GM03348 (cell line): Measurements from ENCODE around the gene ANAPC5.
"Not testable (repeated sequence)": the region's sequence is repeated elsewhere in the genome, so short reads cannot be mapped to it uniquely, and the experiment has no call there.

Experiments used
- DNase-seq: peaks from one replicate; pipeline ENCODE4 v3.0.0; 2012; ENCODE audit warnings: low spot score

ANAPC5 gene, protein sequence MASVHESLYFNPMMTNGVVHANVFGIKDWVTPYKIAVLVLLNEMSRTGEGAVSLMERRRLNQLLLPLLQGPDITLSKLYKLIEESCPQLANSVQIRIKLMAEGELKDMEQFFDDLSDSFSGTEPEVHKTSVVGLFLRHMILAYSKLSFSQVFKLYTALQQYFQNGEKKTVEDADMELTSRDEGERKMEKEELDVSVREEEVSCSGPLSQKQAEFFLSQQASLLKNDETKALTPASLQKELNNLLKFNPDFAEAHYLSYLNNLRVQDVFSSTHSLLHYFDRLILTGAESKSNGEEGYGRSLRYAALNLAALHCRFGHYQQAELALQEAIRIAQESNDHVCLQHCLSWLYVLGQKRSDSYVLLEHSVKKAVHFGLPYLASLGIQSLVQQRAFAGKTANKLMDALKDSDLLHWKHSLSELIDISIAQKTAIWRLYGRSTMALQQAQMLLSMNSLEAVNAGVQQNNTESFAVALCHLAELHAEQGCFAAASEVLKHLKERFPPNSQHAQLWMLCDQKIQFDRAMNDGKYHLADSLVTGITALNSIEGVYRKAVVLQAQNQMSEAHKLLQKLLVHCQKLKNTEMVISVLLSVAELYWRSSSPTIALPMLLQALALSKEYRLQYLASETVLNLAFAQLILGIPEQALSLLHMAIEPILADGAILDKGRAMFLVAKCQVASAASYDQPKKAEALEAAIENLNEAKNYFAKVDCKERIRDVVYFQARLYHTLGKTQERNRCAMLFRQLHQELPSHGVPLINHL

DNA sequence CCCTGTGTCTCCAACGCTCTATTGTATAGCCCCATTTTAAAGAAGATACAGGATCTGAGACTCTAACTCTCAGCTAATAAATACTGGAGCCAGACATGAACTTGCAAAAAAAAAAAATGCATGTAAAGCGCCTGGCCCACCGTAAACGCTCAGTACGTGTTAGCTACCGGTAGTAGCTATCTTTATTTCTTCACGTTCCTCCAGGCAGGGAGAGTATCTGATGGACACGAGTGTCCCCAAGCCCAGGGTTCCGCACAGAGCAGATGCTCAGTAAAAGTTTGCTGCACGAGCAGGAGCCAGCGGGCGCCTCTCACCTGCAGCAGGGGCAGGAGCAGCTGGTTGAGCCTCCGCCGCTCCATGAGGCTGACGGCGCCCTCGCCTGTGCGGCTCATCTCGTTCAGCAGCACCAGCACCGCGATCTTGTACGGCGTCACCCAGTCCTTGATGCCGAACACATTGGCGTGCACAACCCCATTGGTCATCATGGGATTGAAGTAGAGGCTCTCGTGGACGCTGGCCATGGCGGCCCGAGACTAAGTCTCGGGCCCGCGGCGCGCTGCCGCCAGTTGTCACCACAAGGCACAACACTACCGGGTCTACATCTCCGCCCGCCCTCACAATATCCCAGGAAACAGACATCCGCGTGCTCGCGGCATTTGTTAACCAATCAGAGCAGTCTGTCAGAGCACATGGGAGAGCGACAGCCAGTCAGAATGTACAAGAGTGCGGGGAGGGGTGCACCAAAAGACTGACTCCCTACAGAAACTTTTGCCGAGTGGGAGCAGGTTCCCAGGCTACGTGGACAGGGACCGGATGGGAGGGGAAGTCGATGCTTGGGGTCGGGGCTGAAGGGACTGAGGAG, at the start of gene ANAPC5:
TSS of gene ANAPC5 (minus strand) at position 592 of the 862 bp plus-strand sequence. CDS start at position 521, 71 bp downstream.
- DNase-seq, result peak; percentile 98

DNA sequence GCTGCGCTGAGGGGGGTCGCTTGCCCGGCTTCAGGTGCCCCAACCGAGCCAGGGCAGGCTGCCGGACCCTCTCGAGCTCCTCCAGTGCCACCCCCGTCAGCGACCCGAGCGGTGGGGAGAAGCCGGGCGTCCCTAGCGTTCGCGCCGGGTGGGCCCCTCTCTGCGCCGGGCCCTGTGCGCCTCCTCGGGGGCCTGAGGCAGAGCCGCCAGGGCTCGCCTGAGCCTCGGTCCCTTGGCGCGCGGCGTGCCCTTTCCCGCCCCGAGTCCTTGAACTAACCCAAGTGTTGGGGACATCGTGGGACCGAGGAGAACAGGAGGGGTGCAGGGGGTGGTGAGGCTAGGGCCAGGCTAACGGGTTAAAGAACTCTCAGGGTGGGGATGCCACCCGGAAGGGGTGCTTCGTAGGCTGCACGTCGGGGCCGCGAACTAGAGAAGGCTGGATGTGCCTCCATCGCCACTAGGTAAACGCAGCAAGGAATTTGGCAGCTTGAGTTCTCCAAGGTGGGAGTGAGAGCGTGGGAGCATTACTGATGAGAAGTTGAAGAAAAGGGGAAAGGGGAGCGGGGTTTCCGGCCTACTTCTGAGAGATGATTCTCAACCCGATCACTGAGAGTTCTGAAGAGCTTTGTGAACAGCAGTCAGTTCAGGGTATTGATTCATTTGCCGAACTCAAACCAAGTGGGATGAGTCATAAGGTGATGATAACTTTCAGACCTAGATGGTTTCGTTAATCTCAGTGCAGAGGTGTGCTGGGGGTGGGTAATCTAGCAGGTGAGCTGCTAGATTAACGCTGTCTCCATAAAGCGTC, 48.3 kb upstream of the ANAPC5 start:
- DNase-seq, result peak; percentile 55

DNA sequence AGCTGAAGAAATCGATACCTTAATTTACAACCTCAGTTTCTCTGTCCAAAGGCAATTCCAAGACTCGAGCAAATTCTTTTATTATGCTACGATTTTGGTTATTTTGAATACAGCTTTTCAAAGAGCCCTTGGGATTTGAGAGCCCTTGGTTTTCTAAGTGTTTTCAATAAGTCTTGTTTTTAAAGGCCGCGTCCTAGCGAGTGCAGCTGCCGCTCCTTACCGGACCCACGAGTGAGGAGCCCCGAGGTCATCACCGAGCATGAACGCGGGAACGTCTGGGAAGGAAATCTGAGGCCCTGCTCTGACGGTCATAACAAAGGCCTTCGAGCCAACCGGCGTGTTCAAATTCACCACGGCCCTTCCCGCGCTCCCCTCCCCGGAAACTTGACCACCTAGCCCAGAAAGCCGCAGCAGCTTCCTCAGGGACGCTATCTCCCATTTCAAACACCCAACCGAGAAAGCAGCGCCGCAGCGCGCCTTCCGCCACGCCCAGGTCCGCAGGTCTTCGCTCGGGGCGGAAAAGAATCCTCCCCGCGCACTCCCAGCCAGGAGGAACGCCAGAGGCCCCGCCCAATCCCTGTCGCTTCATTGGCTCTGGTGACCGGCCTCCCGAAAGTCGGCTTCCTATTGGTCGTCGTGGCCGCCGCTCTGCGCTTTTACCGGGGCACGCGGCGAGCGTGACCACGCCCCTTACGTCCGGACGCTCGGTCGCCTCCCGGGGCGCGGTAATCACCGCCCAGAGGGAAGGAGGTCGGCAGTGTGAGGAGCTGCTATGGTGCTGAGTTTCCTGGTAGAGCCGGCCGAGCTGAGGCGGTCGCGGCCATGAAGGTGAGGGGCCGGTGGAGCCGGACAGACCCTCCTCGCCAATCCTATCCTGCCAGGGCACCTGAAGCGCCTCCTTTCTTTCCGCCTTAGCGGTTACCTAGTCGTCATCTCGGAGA, 47.5 kb upstream of the ANAPC5 start, which contains the start of gene RNF34:
TSS of gene RNF34 (plus strand) at position 728 of the 941 bp plus-strand sequence. CDS start at position 823, 95 bp downstream.
- DNase-seq, result peak; percentile 100

GRCh38 chr12:121398355-121398754, 46.1 kb upstream of the ANAPC5 start:
- DNase-seq, result no peak

DNA sequence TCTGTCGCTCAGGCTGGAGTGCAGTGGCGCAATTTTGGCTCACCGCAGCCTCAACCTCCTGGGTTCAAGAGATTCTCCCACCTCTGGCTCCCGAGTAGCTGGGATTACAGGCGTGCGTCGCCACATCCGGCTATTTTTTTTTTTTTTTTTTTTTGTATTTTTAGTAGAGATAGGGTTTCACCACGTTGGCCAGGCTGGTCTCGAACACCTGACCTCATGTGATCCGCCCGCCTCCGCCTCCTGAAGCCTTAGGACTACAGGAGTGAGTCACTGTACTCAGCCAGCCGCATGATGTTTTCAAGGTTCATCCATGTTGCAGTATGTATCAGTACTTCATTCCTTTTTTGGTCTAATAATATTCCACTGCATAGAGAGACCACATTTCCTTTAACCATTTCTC, 45.3 kb upstream of the ANAPC5 start:
- DNase-seq, result no peak

DNA sequence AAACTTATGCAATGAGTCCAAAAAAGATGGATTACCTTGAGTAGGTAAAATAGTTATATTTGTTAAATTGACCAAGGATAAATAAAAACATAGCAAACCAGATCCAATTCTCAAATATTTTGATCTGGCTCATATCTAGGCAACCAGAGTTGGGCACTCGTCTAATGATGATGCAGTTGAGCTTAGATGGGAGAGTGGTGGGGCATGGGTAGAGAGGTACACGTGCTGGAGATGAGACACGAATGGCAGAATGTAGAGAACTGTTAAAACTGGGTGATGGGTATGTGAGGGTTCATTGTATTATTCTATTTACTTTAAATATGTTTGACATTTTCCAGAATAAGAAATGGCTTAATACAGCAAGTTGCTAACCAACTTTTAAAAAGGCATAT, 40.1 kb upstream of the ANAPC5 start:
- DNase-seq, result no peak

DNA sequence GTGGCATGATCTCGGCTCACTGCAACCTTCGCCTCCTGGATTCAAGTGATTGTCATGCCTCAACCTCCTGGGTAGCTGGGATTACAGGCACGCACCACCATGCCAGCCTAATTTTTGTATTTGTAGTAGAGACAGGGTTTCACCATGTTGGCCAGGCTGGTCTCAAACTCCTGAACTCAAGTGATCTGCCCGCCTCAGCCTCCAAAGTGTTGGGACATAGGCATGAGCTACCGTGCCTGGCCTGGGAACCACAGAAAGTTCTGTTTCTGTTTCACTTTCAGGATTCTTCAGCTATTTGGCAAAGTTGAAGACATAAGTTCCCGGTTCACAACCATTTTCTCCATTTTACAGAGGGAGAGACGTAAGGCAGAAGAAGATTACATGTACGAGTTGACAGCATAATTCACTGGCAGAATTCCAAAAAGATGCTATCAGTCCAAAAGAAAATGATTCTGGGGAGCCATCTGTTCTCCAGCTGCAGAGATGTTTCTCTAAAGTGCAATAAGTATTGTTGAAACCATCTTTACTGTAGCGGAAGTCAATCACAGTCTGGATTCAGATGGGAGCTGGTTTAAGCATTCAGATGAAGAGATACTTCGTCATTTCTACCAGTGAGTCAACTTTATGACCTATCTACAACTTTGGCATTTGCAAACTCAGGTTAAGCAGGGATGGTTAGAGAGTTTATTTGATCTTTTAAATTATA, 39.6 kb upstream of the ANAPC5 start:
- DNase-seq, result peak; percentile 41

DNA sequence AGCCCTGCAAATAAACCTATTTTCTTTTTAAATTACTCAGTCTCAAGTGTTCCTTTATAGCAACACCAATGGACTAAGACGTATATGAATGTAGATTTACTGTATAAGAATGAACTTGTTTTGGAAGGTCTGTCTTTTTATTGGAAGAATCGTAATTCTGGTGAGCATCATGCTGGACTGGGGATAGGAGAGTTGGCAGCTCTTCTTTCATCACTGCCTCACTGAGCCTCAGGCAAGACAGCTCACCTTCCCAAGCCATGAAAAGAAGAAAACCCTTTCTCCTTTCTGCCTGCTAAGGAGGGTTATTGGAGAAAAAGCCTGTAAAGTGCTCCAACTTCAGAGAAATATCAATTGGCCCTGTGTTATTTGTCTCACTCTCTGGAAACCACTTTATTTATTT, 38.6 kb upstream of the ANAPC5 start:
- no peak for DNase-seq

DNA sequence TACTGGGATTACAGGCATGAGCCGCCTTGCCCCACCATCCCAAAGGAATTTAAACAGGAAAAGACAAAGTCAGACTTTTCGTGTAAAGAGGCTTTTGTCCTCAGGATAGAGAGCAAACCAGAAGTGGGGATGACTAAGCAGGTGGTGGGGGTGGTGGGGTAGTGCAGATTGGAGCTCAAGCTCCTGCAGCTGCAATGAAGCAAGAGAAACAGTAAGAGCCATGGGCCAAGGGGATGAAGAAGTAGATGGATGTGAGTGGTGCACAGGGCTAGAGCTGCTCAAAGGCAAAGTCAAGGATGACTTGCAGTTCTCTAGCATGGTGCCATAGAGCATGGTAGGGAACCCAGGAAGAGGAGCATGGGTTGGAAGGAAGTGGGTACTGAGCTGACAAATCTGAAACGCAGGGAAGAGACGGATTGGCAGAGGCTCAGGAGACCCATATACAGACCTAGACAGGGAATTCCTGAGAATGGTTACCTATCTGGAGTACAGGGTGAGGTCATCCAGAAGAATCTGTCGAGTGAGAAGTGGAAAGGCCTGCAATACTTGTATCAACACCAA, 36.3 kb upstream of the ANAPC5 start:
- DNase-seq, result peak; percentile 68

- DNase-seq, result not testable (repeated sequence)
These were observed 32.7 kb upstream of the ANAPC5 start for GRCh38 chr12:121384891-121385290.

GRCh38 chr12:121383601-121384021, 31.4 kb upstream of the ANAPC5 start:
- no peak for DNase-seq

DNA sequence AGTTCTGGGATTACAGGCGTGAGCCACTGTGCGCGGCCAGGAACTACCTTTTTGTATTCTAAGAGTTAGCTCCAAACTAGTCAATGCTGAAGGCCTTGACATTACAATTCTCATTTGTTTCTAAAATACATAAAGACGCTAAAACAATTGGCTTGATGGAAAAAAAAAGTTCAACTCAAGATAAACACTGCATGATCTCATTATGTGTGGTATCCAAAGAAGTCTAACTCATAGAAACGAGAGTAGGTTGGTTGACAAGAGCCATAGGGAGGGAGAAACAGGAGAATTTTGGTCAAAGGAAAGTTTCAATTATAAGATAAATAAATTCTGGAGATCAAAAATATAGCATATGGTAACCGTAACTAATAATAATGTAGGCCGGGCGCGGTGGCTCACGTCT, 27.7 kb upstream of the ANAPC5 start:
- DNase-seq, result no peak

GRCh38 chr12:121378736-121379135, 26.5 kb upstream of the ANAPC5 start:
- DNase-seq, result no peak

- DNase-seq, result no peak
These were observed 24.8 kb upstream of the ANAPC5 start for GRCh38 chr12:121376754-121377697.

GRCh38 chr12:121374945-121375584, 22.9 kb upstream of the ANAPC5 start:
- DNase-seq, result not testable (repeated sequence)

GRCh38 chr12:121374336-121374735, 22.1 kb upstream of the ANAPC5 start:
- DNase-seq, result not testable (repeated sequence)

DNA sequence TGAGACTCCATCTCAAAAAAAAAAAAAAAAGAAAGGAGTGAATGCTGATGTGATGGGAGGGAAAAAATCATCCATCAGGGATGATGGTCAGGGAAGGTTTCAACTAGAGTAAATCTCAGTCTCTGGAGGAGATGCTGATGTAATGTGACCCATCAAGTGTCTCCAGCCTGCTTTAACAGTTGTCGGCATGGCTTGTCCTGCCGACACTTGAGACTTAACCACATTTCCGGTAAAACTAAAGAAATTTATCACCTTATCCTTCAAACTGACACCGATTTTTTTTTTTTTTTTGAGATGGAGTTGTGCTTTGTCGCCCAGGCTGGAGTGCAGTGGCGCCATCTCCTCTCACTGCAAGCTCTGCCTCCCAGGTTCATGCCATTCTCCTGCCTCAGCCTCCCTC, 21.5 kb upstream of the ANAPC5 start:
- DNase-seq, result no peak
